Measurements from ENCODE around the gene SORCS1. TPM values are rescaled to one million over a fixed set of nuclear protein-coding genes. Genes with fewer than 3 reads are reported as not detected.

SORCS1 gene
- total RNA-seq, 1 donor, result not detected

DNA sequence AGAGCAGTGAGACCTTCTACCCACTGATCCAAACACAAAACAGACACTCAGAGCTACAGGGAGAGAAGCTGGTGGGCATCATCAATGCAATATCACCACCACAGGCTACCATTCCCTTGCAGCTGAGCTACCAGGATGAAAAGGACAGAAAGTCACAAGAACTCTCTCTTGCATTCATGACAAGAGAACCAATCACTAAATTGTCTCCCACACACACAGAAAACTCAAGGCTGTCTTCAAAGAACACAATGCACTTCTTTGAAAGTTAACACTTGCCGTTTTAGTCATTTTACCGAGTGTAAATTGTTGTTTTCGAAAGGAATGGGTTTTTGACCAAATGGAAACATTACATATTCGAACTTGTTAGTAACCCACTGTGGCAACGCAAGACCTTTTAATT, 626.6 kb downstream of the SORCS1 start:
- no peak for DNase-seq (ENCODE audit: low read depth)
- no peak overlapping the region for H3K4me3 ChIP-seq (ENCODE audit: low read depth, low read length)
- no peak for TF ChIP-seq CTCF (IDR thresholded peaks at IDR 0.05; ENCODE audit: insufficient read depth, low read depth, low read length)

DNA sequence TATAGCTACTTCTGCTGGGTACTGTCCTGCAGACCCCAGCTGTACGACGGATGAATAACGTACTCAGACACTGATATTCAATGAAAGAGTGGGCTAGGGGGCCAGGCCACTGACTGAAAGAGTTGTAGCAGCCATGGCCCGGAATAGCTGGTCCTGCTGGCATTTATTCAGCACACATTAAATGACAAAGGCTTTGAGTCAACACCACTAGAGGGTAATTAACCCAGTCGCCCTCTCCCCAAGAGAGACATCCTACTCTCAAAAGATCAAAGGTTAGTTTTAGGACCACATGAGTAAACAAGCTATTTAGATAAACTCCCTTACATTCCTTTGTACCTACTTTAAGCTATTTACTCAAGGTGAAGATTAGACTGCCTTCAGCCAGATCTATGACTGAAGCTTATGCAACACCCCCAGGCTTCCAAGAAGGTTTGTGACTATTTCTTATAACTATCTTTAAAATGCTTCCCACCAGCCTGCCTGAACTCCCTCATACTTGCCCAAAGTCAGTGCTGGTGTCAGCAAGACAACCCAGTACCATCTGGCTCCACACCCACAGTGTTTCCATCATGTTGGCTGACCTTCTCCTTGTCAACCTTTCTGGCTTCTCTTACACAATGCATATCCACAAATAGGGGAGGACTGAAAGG, 629.1 kb downstream of the SORCS1 start:
- no peak for DNase-seq (ENCODE audit: low read depth)

DNA sequence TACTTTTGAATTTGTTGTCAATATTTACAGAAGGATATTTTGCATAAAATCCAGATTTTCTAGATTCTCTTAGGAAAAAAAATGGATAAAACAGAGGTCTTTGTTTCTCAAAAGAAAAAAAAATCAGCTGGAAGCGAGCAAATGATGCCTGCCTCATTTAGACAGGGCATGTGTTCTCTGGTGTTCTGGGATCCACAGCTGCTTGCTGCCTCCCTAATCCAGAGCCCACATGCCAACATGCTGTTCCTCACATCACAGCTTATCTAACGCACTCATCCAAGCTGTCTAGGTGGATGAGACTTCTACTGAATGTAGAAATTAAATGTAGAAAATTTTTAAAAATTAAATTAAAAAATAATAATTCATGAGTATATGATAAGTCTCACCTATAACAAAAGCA, 630.1 kb downstream of the SORCS1 start:
- no peak for DNase-seq (ENCODE audit: low read depth)

More for the DNA sequence above, 629.1 kb downstream of the SORCS1 start:
- H3K4me3 ChIP-seq (ENCODE audit: low read depth, low read length), result no peak overlapping the region
- no peak for TF ChIP-seq CTCF (IDR thresholded peaks at IDR 0.05; ENCODE audit: insufficient read depth, low read depth, low read length)

GRCh38 chr10:106528702-106529101, 635.8 kb downstream of the SORCS1 start:
- no peak overlapping the region for H3K4me3 ChIP-seq (ENCODE audit: low read depth, low read length)
- no peak for TF ChIP-seq CTCF (IDR thresholded peaks at IDR 0.05; ENCODE audit: insufficient read depth, low read depth, low read length)
- no peak for DNase-seq (ENCODE audit: low read depth)

More for the DNA sequence above, 630.1 kb downstream of the SORCS1 start:
- TF ChIP-seq CTCF (IDR thresholded peaks at IDR 0.05; ENCODE audit: insufficient read depth, low read depth, low read length), result no peak
- no peak overlapping the region for H3K4me3 ChIP-seq (ENCODE audit: low read depth, low read length)

DNA sequence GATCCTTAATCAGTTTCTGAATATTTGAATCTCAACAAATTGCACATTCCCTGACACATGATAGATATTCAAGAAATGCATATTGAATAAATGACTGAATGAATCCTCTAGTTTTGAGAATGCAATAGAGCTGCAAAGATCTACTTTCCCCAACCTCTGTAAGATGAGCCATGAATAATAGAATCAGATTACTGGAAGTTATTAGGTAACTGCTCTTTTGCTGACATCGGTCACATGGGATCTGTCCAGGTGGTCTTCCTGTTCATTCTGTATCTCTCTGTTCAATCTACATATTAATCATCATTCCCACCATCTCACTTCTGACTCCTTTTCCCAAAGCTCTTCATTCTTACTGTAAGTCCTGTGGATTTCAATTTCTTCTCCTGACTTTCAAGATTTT, 638.7 kb downstream of the SORCS1 start:
- TF ChIP-seq CTCF (IDR thresholded peaks at IDR 0.05; ENCODE audit: insufficient read depth, low read depth, low read length), result no peak
- H3K4me3 ChIP-seq (ENCODE audit: low read depth, low read length), result no peak overlapping the region
- DNase-seq (ENCODE audit: low read depth), result no peak

Small RNAs within 50 kb of the gene (small RNA-seq; reads per million reads assigned to genes)
- gene RNA5SP325, result 0.28 reads per million
